ENCODE results near the gene SPATA13.

Gene SPATA13

DNA sequence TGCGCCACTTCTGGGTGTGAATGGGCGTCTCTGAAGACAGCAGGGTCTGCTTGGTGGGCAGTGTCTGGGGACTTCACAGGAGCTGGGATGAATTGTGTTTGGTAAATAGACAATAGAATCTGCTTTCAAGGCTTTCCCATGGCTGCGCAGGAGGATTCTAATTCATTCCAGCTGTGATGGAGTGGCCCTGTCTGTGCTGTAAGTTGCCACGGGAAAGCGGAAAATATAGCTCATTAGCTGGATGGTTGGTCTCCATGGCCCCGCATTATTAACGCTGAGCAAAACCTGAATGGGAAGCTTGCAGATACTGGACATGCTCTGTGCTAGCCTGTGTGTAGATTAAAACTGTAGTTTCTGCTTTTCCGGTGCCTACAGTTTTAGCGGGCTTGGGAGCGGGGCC is 133.2 kb downstream of the SPATA13 start:
- TF ChIP-seq ZNF670 (tag by site-specific recombination; IDR thresholded peaks at IDR 0.05; ENCODE audit: low read depth) = no peak
- TF ChIP-seq BCL11B (tag by site-specific recombination; IDR thresholded peaks at IDR 0.05; ENCODE audit: low read depth) = no peak
- TF ChIP-seq ZNF184 (tag by site-specific recombination; IDR thresholded peaks at IDR 0.05) = no peak
- TF ChIP-seq, protein P1, sequence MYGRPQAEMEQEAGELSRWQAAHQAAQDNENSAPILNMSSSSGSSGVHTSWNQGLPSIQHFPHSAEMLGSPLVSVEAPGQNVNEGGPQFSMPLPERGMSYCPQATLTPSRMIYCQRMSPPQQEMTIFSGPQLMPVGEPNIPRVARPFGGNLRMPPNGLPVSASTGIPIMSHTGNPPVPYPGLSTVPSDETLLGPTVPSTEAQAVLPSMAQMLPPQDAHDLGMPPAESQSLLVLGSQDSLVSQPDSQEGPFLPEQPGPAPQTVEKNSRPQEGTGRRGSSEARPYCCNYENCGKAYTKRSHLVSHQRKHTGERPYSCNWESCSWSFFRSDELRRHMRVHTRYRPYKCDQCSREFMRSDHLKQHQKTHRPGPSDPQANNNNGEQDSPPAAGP (tag by site-specific recombination; IDR thresholded peaks at IDR 0.05) = no peak
- TF ChIP-seq, protein P2, sequence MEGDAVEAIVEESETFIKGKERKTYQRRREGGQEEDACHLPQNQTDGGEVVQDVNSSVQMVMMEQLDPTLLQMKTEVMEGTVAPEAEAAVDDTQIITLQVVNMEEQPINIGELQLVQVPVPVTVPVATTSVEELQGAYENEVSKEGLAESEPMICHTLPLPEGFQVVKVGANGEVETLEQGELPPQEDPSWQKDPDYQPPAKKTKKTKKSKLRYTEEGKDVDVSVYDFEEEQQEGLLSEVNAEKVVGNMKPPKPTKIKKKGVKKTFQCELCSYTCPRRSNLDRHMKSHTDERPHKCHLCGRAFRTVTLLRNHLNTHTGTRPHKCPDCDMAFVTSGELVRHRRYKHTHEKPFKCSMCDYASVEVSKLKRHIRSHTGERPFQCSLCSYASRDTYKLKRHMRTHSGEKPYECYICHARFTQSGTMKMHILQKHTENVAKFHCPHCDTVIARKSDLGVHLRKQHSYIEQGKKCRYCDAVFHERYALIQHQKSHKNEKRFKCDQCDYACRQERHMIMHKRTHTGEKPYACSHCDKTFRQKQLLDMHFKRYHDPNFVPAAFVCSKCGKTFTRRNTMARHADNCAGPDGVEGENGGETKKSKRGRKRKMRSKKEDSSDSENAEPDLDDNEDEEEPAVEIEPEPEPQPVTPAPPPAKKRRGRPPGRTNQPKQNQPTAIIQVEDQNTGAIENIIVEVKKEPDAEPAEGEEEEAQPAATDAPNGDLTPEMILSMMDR (tag by site-specific recombination; IDR thresholded peaks at IDR 0.05) = no peak
- no peak for TF ChIP-seq ZEB2 (tag by site-specific recombination; IDR thresholded peaks at IDR 0.05)
- no peak for TF ChIP-seq ZNF350 (tag by site-specific recombination; IDR thresholded peaks at IDR 0.05)
- TF ChIP-seq, protein P3, sequence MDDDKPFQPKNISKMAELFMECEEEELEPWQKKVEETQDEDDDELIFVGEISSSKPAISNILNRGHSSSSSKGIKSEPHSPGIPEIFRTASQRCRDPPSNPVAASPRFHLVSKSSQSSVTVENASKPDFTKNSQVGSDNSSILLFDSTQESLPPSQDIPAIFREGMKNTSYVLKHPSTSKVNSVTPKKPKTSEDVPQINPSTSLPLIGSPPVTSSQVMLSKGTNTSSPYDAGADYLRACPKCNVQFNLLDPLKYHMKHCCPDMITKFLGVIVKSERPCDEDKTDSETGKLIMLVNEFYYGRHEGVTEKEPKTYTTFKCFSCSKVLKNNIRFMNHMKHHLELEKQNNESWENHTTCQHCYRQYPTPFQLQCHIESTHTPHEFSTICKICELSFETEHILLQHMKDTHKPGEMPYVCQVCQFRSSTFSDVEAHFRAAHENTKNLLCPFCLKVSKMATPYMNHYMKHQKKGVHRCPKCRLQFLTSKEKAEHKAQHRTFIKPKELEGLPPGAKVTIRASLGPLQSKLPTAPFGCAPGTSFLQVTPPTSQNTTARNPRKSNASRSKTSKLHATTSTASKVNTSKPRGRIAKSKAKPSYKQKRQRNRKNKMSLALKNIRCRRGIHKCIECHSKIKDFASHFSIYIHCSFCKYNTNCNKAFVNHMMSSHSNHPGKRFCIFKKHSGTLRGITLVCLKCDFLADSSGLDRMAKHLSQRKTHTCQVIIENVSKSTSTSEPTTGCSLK (tag by site-specific recombination; IDR thresholded peaks at IDR 0.05) = no peak
- no peak for TF ChIP-seq ZNF585B (tag by site-specific recombination; IDR thresholded peaks at IDR 0.05)
- TF ChIP-seq ZNF354C (tag by site-specific recombination; IDR thresholded peaks at IDR 0.05; ENCODE audit: borderline replicate concordance, low read depth) = no peak
- TF ChIP-seq TRIM28 (IDR thresholded peaks at IDR 0.05; ENCODE audit: borderline replicate concordance, low read length) = no peak
- TF ChIP-seq, protein P4, sequence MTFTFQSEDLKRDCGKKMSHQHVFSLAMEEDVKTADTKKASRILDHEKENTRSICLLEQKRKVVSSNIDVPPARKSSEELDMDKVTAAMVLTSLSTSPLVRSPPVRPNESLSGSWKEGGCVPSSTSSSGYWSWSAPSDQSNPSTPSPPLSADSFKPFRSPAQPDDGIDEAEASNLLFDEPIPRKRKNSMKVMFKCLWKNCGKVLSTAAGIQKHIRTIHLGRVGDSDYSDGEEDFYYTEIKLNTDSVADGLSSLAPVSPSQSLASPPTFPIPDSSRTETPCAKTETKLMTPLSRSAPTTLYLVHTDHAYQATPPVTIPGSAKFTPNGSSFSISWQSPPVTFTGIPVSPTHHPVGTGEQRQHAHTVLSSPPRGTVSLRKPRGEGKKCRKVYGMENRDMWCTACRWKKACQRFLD (tag by site-specific recombination; IDR thresholded peaks at IDR 0.05) = no peak
- no peak for TF ChIP-seq ZNF544 (tag by site-specific recombination; IDR thresholded peaks at IDR 0.05)
- ChIA-PET CTCF (interaction anchor here (0.5 to 1.1 kb wide), 2 partner anchors 9 to 557 kb away, joined by 3 read pairs; no protein-coding TSS in a partner anchor), POLR2A (no interaction called here)
- no peaks in the 10 kb centered on the region for H3K4me1 ChIP-seq (ENCODE audit: control insufficient read depth, insufficient read depth, low read length)
- H3K27ac ChIP-seq (ENCODE audit: extremely low read depth, low read depth, low read length) = no peak overlapping the region
- H3K36me3 ChIP-seq (ENCODE audit: control insufficient read depth in 2 of 2, insufficient read depth in 1 of 2, low read length in 2 of 2) = peaks cover 0 to 60% of the 10 kb centered on the region in 2 experiments; a peak in 2 of 3 replicates
- H3K9me3 ChIP-seq (ENCODE audit: control insufficient read depth, insufficient read depth, low read depth, low read length) = no peaks in the 10 kb centered on the region
- H3K4me3 ChIP-seq (ENCODE audit: low read depth, low read length) = no peak overlapping the region

DNA sequence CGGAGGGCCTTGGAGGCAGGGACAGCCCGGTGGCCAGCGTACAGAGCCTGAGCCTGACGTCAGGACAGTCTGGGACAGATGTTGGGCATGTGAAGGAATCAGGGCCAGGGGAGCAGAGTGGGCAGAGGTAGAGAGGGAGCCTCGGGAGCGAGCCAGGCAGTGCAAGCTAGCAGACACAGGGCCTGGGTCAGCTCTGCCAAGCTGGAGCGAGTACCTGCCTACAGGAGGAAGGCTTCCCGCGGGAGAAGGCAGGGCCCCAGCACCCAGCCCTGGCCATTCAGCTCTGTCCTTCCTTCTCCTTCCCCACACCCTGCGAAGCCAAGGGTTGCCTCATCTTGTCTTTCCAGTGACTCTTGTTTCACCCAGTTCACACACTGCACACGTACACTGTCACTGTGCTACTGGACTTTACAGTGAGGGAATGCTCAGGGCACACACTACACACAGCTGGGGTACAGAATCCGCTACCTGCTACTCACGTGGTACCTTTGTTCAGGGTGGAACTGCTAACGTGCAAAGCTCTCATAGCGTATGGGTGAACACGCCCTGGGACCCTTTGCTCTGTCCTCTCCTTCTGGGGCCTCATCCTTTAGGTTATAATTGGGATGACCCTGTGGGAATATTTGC is 139.1 kb downstream of the SPATA13 start:
- H3K4me1 ChIP-seq (ENCODE audit: control insufficient read depth, insufficient read depth, low read length) = no peaks in the 10 kb centered on the region
- H3K36me3 ChIP-seq (ENCODE audit: control insufficient read depth in 2 of 2, insufficient read depth in 1 of 2, low read length in 2 of 2) = peaks cover 0 to 60% of the 10 kb centered on the region in 2 experiments; a peak in 1 of 3 replicates
- POLR2A ChIA-PET = no interaction called here
- no peak overlapping the region for H3K4me3 ChIP-seq (ENCODE audit: low read depth, low read length)
- CTCF ChIA-PET = no interaction called here
- H3K27ac ChIP-seq (ENCODE audit: extremely low read depth, low read depth, low read length) = no peak overlapping the region
- H3K9me3 ChIP-seq (ENCODE audit: control insufficient read depth, insufficient read depth, low read depth, low read length) = no peaks in the 10 kb centered on the region
- TF ChIP-seq, protein P5, sequence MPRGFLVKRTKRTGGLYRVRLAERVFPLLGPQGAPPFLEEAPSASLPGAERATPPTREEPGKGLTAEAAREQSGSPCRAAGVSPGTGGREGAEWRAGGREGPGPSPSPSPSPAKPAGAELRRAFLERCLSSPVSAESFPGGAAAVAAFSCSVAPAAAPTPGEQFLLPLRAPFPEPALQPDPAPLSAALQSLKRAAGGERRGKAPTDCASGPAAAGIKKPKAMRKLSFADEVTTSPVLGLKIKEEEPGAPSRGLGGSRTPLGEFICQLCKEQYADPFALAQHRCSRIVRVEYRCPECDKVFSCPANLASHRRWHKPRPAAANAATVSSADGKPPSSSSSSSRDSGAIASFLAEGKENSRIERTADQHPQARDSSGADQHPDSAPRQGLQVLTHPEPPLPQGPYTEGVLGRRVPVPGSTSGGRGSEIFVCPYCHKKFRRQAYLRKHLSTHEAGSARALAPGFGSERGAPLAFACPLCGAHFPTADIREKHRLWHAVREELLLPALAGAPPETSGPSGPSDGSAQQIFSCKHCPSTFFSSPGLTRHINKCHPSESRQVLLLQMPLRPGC (tag by site-specific recombination; IDR thresholded peaks at IDR 0.05) = no peak
- TF ChIP-seq ZNF555 (tag by site-specific recombination; conservative IDR thresholded peaks at IDR 0.05) = no peak
- TF ChIP-seq ZNF626 (tag by site-specific recombination; IDR thresholded peaks at IDR 0.05) = no peak
- TF ChIP-seq OSR2 (tag by site-specific recombination; IDR thresholded peaks at IDR 0.05) = no peak
- TF ChIP-seq, protein P6, sequence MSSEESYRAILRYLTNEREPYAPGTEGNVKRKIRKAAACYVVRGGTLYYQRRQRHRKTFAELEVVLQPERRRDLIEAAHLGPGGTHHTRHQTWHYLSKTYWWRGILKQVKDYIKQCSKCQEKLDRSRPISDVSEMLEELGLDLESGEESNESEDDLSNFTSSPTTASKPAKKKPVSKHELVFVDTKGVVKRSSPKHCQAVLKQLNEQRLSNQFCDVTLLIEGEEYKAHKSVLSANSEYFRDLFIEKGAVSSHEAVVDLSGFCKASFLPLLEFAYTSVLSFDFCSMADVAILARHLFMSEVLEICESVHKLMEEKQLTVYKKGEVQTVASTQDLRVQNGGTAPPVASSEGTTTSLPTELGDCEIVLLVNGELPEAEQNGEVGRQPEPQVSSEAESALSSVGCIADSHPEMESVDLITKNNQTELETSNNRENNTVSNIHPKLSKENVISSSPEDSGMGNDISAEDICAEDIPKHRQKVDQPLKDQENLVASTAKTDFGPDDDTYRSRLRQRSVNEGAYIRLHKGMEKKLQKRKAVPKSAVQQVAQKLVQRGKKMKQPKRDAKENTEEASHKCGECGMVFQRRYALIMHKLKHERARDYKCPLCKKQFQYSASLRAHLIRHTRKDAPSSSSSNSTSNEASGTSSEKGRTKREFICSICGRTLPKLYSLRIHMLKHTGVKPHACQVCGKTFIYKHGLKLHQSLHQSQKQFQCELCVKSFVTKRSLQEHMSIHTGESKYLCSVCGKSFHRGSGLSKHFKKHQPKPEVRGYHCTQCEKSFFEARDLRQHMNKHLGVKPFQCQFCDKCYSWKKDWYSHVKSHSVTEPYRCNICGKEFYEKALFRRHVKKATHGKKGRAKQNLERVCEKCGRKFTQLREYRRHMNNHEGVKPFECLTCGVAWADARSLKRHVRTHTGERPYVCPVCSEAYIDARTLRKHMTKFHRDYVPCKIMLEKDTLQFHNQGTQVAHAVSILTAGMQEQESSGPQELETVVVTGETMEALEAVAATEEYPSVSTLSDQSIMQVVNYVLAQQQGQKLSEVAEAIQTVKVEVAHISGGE (tag by site-specific recombination; conservative IDR thresholded peaks at IDR 0.05; ENCODE audit: low read depth) = no peak
- TF ChIP-seq ZEB2 (tag by site-specific recombination; IDR thresholded peaks at IDR 0.05) = no peak
- no peak for TF ChIP-seq ZBTB7A (tag by site-specific recombination; IDR thresholded peaks at IDR 0.05; ENCODE audit: low read depth)
- TF ChIP-seq KLF8 (tag by site-specific recombination; IDR thresholded peaks at IDR 0.05) = no peak
- TF ChIP-seq ZNF529 (tag by site-specific recombination; IDR thresholded peaks at IDR 0.05; ENCODE audit: insufficient replicate concordance) = no peak
- no peak for TF ChIP-seq ZNF350 (tag by site-specific recombination; IDR thresholded peaks at IDR 0.05)
- no peak for TF ChIP-seq ZNF211 (tag by site-specific recombination; IDR thresholded peaks at IDR 0.05; ENCODE audit: low read depth)
- no peak for TF ChIP-seq ZNF701 (tag by site-specific recombination; IDR thresholded peaks at IDR 0.05)

All from HEK293 (cell line).